Hepatocyte (in vitro differentiated cells): Measurements from ENCODE around the gene MRPL2. TPM values are rescaled to one million over a fixed set of nuclear protein-coding genes. Genes with fewer than 3 reads are reported as not detected.

Experiments
- DNase-seq: peaks from one replicate; pipeline ENCODE4 v3.0.0-alpha.2; 2016; ENCODE audit warnings: low spot score
- H2AFZ ChIP-seq: fragments of 200-600 bp; sonication (generic); 2 replicates; pipeline ENCODE4 v1.6.0; 2016; ENCODE audit warnings: antibody characterized with exemption, mild to moderate bottlenecking
- H3K27ac ChIP-seq: fragments of 200-600 bp; sonication (generic); 2 replicates; pipeline ENCODE4 v1.5.1; 2016; ENCODE audit warnings: mild to moderate bottlenecking
- H3K27me3 ChIP-seq: fragments of 200-600 bp; sonication (generic); 2 replicates; pipeline ENCODE4 v1.6.1; 2016
- H3K36me3 ChIP-seq: fragments of 200-600 bp; sonication (generic); replicated peaks from 2 replicates; pipeline ENCODE4 v1.5.1; 2016; ENCODE audit warnings: low read depth; ENCODE audit not compliant: insufficient read depth
- H3K4me1 ChIP-seq: fragments of 200-600 bp; sonication (generic); 2 replicates; pipeline ENCODE4 v1.5.1; 2016; ENCODE audit warnings: mild to moderate bottlenecking, moderate library complexity; ENCODE audit not compliant: insufficient read depth
- H3K4me2 ChIP-seq: fragments of 200-600 bp; sonication (generic); 2 replicates; pipeline ENCODE4 v1.6.0; 2016
- H3K4me3 ChIP-seq: fragments of 200-600 bp; sonication (generic); 2 replicates; pipeline ENCODE4 v1.5.1; 2016; ENCODE audit warnings: mild to moderate bottlenecking
- H3K79me2 ChIP-seq: fragments of 200-600 bp; sonication (generic); 2 replicates; pipeline ENCODE4 v1.6.0; 2017; ENCODE audit warnings: mild to moderate bottlenecking
- H3K9me2 ChIP-seq: fragments of 200-600 bp; sonication (generic); replicated peaks from 2 replicates; pipeline ENCODE4 v1.6.0; 2017; ENCODE audit warnings: mild to moderate bottlenecking; ENCODE audit not compliant: insufficient read depth
- H3K9me3 ChIP-seq: fragments of 200-600 bp; sonication (generic); 2 replicates; pipeline ENCODE4 v1.5.1; 2016; ENCODE audit warnings: low read depth, mild to moderate bottlenecking
- H4K20me1 ChIP-seq: fragments of 200-600 bp; sonication (generic); 2 replicates; pipeline ENCODE4 v1.6.0; 2016; ENCODE audit warnings: mild to moderate bottlenecking; ENCODE audit not compliant: insufficient read depth, poor library complexity, severe bottlenecking
- CTCF ChIP-seq: fragments of 200-600 bp; sonication (generic); IDR thresholded peaks from 2 replicates; pipeline ENCODE4 v1.5.1; 2016; ENCODE audit warnings: antibody characterized with exemption, mild to moderate bottlenecking; ENCODE audit not compliant: poor library complexity
- EZH2 ChIP-seq: fragments of 200-600 bp; sonication (generic); IDR thresholded peaks from 2 replicates; pipeline ENCODE4 v1.6.1; 2016; ENCODE audit warnings: antibody characterized with exemption, mild to moderate bottlenecking, borderline replicate concordance
- EZH2phosphoT487 ChIP-seq: fragments of 200-600 bp; sonication (generic); IDR thresholded peaks from one replicate; pipeline ENCODE4 v1.6.1; 2018; ENCODE audit warnings: antibody characterized with exemption, mild to moderate bottlenecking, low read depth, moderate library complexity; ENCODE audit not compliant: unreplicated experiment, severe bottlenecking
- WGBS: methylation state at CpG from one replicate; pipeline ENCODE4 v1.1.6; 2016; ENCODE audit warnings: low lambda C conversion rate; ENCODE audit errors: missing lambda C conversion rate; 5-methylcytosine and 5-hydroxymethylcytosine counted together
- polyA plus RNA-seq: library from polyadenylated mRNA; unstranded; fragments of >200 nt; fragmentation: Nextera tagmentation; extraction: Ambion mirVana; gene quantifications from 2 replicates; pipeline ENCODE4 v1.2.1, GENCODE V29; 2016
- total RNA-seq: library from RNA; depleted of rRNA; stranded (reverse); fragments of >200 nt; gene quantifications from 2 replicates; pipeline ENCODE4 v1.2.3, GENCODE V29; 2014

The MRPL2 gene
- total and polyA plus RNA-seq, 2 experiments from 2014 or later = 24.7 to 68.4 TPM

GRCh38 chr6:43032326-43032725 lies 26.9 kb downstream of the MRPL2 start:
- WGBS = 93% methylated on average over 4 of the region's 4 CpGs
- no peaks in the 10 kb centered on the region for H3K36me3 ChIP-seq
- no peak for TF ChIP-seq EZH2phosphoT487
- no peak for TF ChIP-seq CTCF
- TF ChIP-seq EZH2 = no peak

GRCh38 chr6:43029120-43029519 lies 30.1 kb downstream of the MRPL2 start:
- Histone ChIP-seq H3K9me2 (no peaks in the 10 kb centered on the region), H3K79me2 (peaks cover 12% of the 10 kb centered on the region), H3K36me3 (peaks cover 4% of the 10 kb centered on the region), H2AFZ (no peak overlapping the region), H3K27ac (no peak overlapping the region), H4K20me1 (no peaks in the 10 kb centered on the region), H3K4me3 (no peak overlapping the region), H3K9me3 (no peaks in the 10 kb centered on the region), H3K4me1 (no peaks in the 10 kb centered on the region), H3K27me3 (no peaks in the 10 kb centered on the region), H3K4me2 (no peak overlapping the region)
- TF ChIP-seq EZH2 (no peak), CTCF (no peak), EZH2phosphoT487 (no peak)
- 92% methylated on average over 9 of the region's 9 CpGs for WGBS
- no peak for DNase-seq

More at GRCh38 chr6:43032326-43032725, 26.9 kb downstream of the MRPL2 start:
- H3K4me3 ChIP-seq = no peak overlapping the region
- H2AFZ ChIP-seq = no peak overlapping the region
- DNase-seq = no peak
- no peaks in the 10 kb centered on the region for H4K20me1 ChIP-seq
- H3K4me1 ChIP-seq = no peaks in the 10 kb centered on the region
- H3K79me2 ChIP-seq = no peaks in the 10 kb centered on the region
- no peaks in the 10 kb centered on the region for H3K27me3 ChIP-seq
- H3K9me2 ChIP-seq = no peaks in the 10 kb centered on the region
- no peak overlapping the region for H3K4me2 ChIP-seq
- H3K27ac ChIP-seq = no peak overlapping the region
- no peaks in the 10 kb centered on the region for H3K9me3 ChIP-seq

GRCh38 chr6:43026365-43026764 lies 32.9 kb downstream of the MRPL2 start:
- H3K79me2 ChIP-seq = peaks cover 36% of the 10 kb centered on the region
- WGBS = 94% methylated on average over 5 of the region's 5 CpGs
- H3K9me3 ChIP-seq = no peaks in the 10 kb centered on the region
- TF ChIP-seq CTCF = no peak
- TF ChIP-seq EZH2 = no peak
- TF ChIP-seq EZH2phosphoT487 = no peak
- no peak overlapping the region for H3K4me2 ChIP-seq
- H3K4me3 ChIP-seq = no peak overlapping the region
- H3K9me2 ChIP-seq = no peaks in the 10 kb centered on the region
- peaks cover 4% of the 10 kb centered on the region for H3K36me3 ChIP-seq
- peaks cover 4% of the 10 kb centered on the region for H4K20me1 ChIP-seq
- no peaks in the 10 kb centered on the region for H3K27me3 ChIP-seq
- H2AFZ ChIP-seq = no peak overlapping the region
- H3K4me1 ChIP-seq = peaks cover 8% of the 10 kb centered on the region
- no peak for DNase-seq
- H3K27ac ChIP-seq = no peak overlapping the region

GRCh38 chr6:43024436-43024835 lies 34.8 kb downstream of the MRPL2 start:
- no peak overlapping the region for H3K4me2 ChIP-seq
- 93% methylated on average over 2 of the region's 2 CpGs for WGBS
- H3K9me3 ChIP-seq = no peaks in the 10 kb centered on the region
- peaks cover 36% of the 10 kb centered on the region for H3K79me2 ChIP-seq
- H4K20me1 ChIP-seq = peaks cover 4% of the 10 kb centered on the region
- no peak overlapping the region for H2AFZ ChIP-seq
- no peaks in the 10 kb centered on the region for H3K27me3 ChIP-seq
- no peak overlapping the region for H3K27ac ChIP-seq
- peaks cover 4% of the 10 kb centered on the region for H3K36me3 ChIP-seq
- H3K9me2 ChIP-seq = no peaks in the 10 kb centered on the region
- no peak overlapping the region for H3K4me3 ChIP-seq
- TF ChIP-seq EZH2phosphoT487 (no peak), CTCF (no peak), EZH2 (no peak)
- no peak for DNase-seq
- H3K4me1 ChIP-seq = peaks cover 15% of the 10 kb centered on the region
